D341Med (cell line): Measurements from ENCODE around the gene FANCD2.
"Not testable (repeated sequence)": the region's sequence is repeated elsewhere in the genome, so short reads cannot be mapped to it uniquely, and the experiment has no call there.

Source experiments
- DNase-seq: peaks from one replicate; pipeline ENCODE4 v3.0.0; 2012; ENCODE audit warnings: low spot score

FANCD2 gene

GRCh38 chr3:10015461-10015904, 10.8 kb upstream of the FANCD2 start:
- no peak for DNase-seq

DNA sequence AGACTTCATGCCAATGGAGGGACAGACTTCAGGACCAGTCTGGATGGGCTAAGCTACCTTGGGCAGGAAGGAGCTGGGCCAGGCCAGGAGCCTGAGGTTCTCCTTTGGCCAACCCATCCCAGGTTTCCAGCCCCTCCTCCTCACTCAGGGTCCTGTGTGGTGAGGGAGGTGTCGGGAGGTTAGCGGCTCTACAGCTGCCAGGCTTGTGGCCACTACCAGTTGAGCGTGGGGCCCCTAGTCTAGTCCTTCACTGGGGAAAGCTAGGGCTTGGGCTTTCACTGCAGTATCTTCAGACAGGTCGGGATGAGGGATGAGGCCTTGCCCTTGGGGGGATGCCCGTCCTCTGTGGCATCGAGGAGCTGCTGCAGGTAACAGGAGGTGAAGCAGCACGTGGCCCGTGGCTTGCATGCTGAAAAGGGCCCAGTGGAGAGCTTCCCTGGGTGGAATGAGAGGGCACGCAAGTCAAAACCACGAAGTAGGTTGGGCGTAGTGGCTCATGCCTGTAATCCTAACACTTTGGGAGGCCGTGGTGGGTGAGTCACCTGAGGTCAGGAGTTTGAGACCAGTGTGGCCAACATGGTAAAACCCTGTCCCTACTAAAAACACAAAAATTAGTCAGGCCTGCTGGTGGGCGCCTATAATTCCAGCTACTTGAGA, 8.5 kb upstream of the FANCD2 start:
- no peak for DNase-seq

DNA sequence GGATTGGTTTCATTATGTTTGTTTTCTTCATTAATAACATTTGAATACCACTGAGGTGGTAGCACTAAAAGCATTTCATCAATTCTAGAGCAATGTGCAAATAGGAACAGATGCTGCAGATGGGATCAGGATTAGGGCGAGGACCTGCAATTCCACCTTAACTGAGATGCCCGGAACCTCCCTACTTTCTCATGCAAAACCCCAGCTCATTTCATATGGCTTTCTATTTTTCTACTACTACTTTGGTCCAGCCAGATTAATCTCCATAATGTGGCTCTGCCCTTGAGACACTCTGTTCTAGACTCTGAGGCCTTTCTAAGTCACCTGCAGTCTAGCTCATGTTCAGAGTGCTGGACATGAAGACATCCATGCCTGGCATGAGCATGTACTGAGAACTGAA, 7.4 kb upstream of the FANCD2 start:
- not testable (repeated sequence) for DNase-seq

GRCh38 chr3:10019326-10019725, 6.9 kb upstream of the FANCD2 start:
- no peak for DNase-seq

GRCh38 chr3:10021856-10022775, 4.1 kb upstream of the FANCD2 start:
- no peak for DNase-seq

DNA sequence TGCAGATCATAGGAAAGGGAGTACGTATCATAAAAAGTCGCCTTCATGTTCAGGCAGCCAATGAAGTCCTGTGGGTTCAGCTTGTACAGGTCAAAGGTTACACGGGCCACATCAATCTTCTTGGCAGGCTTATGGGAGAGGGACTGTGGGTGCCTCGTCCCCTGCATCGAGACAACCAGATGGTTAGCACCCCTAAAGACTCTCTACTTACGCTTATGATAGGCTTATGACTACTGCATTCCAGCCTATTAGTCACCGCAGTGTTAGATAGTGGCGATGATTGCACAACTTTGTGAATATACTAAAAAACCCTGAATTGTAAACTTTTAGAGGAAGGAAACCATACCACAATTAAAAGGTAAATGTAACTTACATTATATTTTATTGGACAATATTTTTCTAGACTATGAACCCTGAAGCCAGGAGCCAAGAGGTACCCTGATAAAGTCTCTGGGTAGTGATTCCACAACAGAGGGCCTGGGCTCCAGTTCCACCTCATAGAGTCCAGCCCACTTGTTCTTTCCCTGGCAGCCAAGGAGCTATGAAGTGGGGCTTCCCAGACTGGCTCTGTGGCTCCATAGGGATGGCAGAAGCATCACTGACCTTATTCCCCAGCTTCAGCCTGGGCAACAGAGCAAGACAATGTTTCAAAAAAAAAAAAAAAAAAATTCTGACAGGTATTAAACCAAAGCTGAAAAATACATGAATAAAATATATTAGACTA, 2.5 kb upstream of the FANCD2 start:
- DNase-seq: no peak

GRCh38 chr3:10025205-10026083, 793 bp upstream of the FANCD2 start:
- no peak for DNase-seq

- no peak for DNase-seq
These were observed 14.8 kb downstream of the FANCD2 start for GRCh38 chr3:10041034-10041433.

DNA sequence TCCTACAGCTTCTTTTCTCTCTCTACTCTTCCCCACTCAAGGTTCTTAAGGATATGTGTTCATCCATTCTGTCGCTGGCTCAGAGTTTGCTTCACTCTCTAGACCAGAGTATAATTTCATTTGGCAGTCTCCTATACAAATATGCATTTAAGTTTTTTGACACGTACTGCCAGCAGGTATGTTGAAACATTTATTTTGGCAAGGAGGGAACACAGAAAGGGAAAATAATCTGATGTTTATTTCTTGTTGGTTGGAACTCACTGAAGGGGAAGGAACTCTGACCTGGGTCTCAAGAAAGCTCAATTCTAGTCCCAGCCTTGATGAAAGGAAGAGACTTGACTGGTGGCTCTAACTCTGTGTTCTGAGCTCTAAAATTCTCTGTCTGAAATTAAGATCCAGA, 21.6 kb downstream of the FANCD2 start:
- DNase-seq: no peak

GRCh38 chr3:10053054-10053453, 26.8 kb downstream of the FANCD2 start:
- not testable (repeated sequence) for DNase-seq

DNA sequence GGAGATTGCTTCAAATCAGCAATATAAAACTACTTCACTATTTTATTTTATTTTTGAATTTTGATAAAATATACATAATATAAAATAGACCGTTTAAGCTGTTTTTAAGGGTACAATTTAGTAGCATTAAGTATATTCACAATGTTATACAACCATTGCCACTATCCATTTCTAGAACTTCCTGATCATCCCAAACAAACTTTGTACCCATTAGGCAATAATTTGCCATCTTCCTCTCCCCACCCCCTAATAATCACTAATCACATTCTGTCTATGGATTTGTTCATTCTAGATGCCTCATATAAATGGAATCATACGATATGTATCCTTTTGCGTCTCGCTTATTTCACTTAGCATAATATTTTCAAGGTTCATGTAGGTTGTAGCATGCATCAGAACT, 28.9 kb downstream of the FANCD2 start:
- no peak for DNase-seq

- not testable (repeated sequence) for DNase-seq
These were observed 43.8 kb downstream of the FANCD2 start for GRCh38 chr3:10070077-10070476.

DNA sequence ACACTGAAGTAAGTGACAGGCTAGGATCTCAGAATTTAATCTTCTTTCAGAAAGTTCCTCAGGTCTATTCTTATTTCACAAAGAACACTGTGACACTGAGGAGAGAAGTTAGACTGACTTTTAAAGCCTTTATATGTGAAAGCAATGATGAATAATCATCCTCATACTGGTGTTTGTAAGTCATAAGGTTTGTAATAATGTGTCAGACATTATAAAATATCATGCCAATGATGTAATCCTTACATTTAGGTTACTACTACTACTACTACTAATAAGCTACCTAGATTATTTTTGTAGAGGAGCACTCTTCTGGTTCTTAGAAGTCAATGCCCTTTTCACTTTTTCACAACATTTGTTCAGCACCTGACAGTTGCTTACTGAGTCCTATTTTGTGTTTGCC, 48.4 kb downstream of the FANCD2 start:
- no peak for DNase-seq

DNA sequence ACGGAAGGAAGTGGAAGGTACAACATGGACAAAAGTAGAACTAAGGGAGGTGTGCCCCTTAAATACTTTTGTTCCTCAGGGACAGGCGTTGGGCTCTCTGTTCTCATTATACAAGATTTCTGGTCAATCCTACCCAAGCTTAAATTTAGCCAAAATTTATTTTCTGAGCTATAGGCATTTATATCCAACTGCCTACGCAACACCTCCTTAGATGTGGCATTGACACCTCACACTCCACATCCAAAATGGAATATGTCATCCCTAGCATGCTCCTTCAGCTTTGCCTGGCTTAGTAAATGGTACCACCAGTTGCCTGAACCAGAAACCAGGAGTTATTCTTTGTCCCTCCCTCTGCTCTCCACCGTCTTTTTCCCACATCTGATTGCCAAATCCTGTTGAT, 55.6 kb downstream of the FANCD2 start:
- no peak for DNase-seq

GRCh38 chr3:10085738-10086137, 59.5 kb downstream of the FANCD2 start:
- no peak for DNase-seq

- DNase-seq: no peak
These were observed 62.0 kb downstream of the FANCD2 start for GRCh38 chr3:10088256-10088655.

DNA sequence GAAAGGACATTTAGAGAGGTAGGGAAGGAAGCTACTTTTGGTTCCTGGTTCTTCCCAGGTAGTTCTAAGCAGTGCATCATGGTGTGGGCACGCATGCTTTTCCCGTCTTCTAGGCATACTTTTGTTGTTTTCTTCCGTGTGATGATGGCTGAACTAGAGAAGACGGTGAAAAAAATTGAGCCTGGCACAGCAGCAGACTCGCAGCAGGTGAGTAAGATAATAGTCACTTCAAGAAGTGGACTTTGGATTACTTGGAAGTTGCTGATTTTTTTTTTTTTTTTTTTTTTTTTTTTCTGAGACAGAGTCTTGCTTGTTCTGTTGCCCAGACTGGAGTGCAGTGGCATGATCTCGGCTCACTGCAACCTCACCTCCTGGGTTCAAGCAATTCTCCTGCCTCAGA, 63.9 kb downstream of the FANCD2 start:
- no peak for DNase-seq

DNA sequence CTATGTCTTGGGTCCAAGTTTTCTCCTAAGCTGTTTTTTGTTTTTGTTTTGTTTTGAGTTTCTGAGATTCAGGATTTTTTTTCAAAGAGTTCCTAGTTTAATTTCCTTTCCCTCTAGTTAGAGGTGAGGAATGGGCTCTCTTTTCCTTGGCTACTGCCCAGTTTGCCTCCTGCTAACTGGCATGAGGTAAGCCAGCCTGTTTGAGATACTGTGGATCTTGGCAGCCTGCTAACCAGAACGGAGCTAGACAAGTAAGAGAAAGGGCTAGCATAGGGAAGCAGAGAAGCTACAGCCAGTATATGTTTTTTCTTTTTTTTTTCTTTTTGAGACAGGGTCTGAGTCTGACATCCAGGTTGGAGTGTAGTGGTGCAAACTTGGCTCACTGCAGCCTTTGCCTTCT, 64.5 kb downstream of the FANCD2 start:
- DNase-seq: not testable (repeated sequence)

DNA sequence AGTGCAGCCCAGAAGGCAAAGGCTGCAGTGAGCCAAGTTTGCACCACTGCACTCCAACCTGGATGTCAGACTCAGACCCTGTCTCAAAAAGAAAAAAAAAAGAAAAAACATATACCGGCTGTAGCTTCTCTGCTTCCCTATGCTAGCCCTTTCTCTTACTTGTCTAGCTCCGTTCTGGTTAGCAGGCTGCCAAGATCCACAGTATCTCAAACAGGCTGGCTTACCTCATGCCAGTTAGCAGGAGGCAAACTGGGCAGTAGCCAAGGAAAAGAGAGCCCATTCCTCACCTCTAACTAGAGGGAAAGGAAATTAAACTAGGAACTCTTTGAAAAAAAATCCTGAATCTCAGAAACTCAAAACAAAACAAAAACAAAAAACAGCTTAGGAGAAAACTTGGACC, 65.2 kb downstream of the FANCD2 start:
- DNase-seq: not testable (repeated sequence)

- no peak for DNase-seq
These were observed 67.4 kb downstream of the FANCD2 start for GRCh38 chr3:10093678-10094077.

GRCh38 chr3:10099041-10099440, 72.8 kb downstream of the FANCD2 start:
- DNase-seq: no peak

- no peak for DNase-seq
These were observed 80.7 kb downstream of the FANCD2 start for GRCh38 chr3:10106919-10107318.
